SK-MEL-5 (cell line): ENCODE results near the gene PARP12. TPM values are rescaled to one million over a fixed set of nuclear protein-coding genes. Genes with fewer than 3 reads are reported as not detected.

Experiments
- DNase-seq: peaks from one replicate; pipeline ENCODE4 v3.0.0-alpha.2; 2016; ENCODE audit warnings: low read depth, low spot score
- in situ Hi-C: cut with HindIII; loops from 2 replicates; pipeline ENCODE4 v1.10.0; 2016; ENCODE audit warnings: low sequenced_read_pairs, high pct_unique_total_duplicates, low pct_unique_long_range_greater_than_20kb
- total RNA-seq: library from RNA; depleted of rRNA; stranded (reverse); fragments of >200 nt; shearing (Covaris generic); gene quantifications from 2 replicates; pipeline ENCODE4 v1.2.3, GENCODE V29; 2014

PARP12 gene
- total RNA-seq, 1 experiment from 2014 or later, result 15.1 TPM

DNA sequence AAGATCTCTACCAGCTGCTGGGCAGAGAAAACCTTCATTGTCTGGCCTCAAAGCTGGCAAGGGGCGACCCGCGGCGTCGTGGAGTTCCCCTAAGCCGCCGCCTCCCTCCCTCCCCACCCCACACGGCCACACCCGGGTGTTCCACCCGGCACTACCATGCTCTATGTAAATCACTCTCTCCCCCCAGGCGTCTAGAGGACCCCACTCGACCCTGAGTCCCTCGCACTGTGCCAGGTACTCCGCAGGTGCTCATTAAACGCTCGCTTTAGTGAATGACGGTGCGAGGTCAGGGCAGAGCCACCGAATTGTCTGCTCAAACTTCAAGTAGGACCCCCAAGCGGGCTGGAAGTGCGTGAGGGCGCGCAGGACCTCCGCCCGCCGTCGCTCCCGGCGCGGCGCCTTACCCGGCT lies 628 bp downstream of the PARP12 start:
- no peak for DNase-seq
- in situ Hi-C loops, result no loop called here

DNA sequence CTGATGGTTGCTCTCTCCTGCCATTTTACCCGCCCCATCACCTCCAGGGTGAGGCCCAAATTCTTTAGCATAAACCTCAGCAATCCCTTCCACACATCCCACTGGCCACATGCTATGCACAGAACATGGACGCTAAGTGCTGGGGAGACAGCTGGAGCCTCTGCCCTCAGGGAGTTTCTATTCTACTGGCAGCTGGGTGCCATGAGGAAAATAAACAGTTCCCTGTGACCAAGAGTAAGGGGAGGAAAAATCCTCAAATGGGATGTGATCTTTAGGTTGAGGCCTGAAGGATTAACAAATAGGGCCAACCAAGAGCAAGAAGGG lies 1.2 kb downstream of the PARP12 start:
- DNase-seq, result no peak
- in situ Hi-C loops, result no loop called here

DNA sequence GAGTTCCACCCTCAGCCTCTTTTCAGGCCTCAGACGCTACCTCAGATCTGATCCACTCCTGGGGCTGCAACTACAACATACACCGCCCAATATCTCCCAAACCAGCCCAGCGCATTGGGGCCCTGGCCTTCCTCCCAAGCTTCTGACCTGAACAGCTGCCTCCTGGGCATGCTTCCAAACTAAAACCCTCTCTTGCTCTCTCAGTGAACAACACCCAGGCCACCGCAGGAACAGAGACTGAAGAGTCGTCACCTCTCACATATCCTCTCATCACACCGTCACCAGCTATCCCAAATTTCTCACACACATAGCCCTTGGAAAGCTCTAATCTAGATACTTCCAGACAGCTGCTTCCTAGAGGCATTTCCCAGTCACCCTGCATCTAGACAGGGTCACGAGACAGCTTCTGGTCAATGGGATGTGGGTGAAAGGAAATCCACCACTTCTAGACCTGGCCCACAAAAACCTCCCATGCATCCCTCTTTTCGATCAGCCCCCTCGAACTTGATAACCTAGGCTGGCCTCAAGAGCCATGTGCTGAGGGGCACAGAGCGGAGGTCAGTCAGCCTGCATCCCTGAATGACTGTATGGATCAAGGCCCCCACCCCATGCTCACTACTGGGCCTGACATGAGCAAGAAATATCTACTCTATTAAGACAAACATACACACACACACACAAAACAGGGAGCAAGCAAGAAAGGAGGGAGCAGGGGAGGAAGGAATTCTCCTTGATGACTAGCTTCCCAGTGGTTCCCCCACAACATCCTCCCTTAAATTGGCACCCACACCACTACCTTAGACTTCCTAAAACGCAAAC lies 1.8 kb downstream of the PARP12 start:
- no peak for DNase-seq
- in situ Hi-C loops, result no loop called here

DNA sequence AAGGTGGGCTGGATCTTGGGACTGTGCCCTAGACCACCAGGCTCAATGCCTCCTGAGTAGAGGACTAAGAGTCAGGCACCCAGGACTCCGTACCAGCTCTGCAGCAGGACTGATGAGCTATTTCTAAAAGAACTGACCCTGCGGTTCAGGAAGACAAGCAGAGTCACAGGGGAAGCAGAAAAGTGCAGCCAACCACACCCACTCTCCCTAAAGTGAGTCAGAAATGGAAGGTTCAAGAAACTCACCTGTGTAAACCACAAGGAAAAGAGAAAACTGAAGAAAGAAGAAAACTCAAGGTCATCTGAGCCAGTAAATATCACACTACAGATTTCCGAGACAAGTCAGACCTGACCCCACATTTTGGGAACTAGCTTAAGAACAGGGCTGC lies 2.5 kb downstream of the PARP12 start:
- no peak for DNase-seq
- in situ Hi-C loops, result no loop called here

DNA sequence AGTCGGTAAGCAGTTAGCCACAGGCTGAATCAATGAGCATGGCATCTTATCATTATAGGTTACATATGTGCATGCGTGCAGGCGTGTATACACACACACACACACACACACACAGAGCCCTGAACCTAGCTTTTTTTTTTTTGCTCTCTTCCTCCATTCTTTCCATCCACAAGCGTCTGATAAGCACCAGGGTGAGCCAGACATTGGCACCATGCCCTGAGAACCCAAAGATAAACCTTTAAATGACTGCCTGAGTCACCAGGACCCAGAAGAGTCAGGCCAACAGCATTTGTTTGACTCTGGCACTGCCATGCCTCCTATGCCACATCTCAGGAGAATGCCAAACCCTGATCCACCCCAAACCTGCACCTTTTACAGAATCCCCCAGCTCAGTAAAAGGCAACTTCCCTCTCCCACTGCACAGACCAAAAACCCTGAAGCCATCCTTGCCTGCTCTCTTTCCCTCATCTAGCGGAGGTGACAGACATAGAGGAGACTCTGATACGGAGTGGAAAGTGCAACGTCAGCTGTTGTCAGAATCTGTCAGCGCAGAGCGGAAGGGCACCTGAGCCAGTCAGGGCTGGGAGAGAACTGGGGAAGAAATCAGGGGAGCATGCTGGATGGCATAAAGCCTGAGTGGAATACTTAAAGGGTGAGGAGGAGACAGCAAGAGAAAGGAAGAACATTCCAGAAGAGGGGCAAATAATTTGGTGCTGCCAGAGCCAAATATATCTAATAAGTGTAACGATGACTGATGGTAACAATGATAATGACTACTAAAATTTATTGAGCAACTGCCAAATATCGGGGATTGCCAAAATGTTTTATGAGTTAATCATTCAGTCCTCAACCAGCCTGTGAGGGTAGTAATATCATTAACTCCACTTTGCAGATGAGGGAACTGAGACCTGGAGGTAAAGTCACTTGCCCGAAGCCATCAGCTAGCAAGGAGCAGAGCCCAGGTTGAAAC lies 3.2 kb downstream of the PARP12 start:
- in situ Hi-C loops, result no loop called here
- DNase-seq, result no peak

DNA sequence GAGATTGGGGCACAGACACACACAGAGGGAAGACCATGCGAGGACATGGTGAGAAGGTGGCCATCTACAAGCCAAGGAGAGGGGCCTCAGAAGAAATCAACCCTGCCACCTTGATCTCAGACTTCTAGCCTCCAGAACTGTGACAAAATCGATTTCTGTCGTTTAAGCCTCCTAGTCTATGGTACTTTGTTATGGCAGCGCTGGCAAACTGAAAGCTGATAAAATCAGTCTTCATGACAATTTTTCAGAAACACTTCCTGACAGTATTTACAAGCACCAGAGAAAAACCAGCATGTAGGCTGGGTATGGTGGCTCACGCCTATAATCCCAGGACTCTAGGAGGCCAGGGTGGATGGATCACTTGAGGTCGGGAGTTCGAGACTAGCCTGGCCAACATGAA lies 4.2 kb downstream of the PARP12 start:
- no peak for DNase-seq
- in situ Hi-C loops, result no loop called here

DNA sequence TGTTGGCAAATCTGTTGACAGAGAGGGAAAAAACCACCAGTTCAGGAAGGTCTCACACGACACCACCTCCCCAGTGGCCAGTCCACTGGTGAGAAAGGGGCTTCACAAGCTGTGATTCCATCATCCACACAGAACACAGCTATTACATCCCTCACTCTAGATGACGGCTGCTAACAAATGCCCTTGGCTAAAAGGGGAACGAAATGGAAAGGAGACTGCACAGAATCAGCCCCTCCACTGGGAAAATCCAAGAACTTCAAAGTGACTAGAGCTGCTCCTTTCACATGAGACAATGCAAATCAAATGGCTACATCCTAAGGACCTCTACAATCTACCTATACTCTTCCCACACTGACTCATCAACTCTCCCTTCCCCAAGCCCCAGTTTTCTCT lies 5.6 kb downstream of the PARP12 start:
- in situ Hi-C loops, result no loop called here
- DNase-seq, result no peak

DNA sequence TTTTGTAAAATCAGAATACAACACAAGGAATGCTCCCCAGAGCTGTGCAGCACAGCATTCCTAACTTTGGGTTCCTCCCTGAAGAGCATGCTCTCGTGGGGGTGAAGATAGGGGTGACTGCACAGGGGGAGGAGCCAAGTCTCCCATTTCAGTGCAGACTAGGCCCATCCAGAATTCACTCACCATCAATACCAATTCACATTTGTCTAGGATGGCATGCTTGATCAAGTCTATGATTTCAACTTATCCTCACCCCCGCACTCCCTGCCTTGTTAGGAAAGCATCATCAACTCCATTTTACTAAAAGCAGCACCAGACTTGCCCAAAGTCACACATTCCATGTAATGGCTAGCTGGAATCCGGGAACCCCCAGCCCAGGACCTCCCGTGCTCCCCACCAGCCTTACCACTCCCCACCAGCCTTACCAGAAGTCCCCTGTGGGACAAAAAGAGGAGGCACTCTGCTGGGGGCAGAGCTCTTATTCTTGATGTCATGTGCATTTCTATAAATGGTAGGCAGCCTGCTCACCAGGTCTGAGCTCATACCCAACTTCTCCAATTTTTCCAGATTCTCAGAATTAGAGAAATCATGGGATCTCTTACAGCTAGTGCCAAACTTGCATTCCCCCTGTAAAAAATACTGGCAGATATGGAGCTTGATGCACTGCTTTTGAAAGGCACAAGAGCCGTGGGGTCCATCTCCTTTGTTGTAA lies 6.2 kb downstream of the PARP12 start:
- in situ Hi-C loops, result no loop called here
- no peak for DNase-seq

DNA sequence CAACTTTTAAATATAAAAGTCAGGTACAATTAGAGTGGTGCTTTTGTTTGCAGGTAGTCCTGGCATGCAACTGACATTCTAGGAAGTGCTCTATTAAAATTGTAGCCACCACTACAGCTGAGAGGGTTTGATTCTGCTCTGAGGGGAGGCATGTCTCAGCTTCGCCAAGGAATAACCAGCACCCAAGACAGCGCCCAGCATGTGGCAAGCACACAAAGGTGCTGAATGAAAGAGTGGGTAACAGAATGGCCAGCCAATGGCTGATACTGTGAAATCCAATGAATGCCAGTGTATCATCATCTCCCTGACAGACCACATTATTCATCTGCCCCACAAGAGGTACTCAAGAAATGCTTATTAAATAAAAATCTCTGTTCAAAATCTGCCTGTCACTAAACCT lies 6.9 kb downstream of the PARP12 start:
- DNase-seq, result no peak
- in situ Hi-C loops, result no loop called here

DNA sequence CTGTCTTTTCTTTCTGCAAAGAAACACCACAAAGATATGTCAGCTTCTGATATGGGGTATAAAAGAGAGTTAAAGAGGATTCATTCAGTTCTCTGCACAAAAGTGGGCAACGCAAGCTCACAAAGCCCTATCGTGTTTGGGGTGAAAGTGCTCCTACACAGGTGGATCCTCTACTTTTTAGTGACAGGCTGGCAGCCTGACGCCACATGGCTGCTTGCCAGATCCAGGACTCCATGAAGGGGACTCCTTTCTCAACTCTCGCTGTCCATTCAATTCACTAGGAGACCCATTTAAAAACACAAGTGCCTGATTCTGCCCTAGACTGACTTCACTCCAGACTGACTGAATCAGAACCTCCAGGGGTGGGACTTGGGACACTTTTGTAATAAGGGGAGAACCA lies 8.0 kb downstream of the PARP12 start:
- in situ Hi-C loops, result no loop called here
- DNase-seq, result no peak

DNA sequence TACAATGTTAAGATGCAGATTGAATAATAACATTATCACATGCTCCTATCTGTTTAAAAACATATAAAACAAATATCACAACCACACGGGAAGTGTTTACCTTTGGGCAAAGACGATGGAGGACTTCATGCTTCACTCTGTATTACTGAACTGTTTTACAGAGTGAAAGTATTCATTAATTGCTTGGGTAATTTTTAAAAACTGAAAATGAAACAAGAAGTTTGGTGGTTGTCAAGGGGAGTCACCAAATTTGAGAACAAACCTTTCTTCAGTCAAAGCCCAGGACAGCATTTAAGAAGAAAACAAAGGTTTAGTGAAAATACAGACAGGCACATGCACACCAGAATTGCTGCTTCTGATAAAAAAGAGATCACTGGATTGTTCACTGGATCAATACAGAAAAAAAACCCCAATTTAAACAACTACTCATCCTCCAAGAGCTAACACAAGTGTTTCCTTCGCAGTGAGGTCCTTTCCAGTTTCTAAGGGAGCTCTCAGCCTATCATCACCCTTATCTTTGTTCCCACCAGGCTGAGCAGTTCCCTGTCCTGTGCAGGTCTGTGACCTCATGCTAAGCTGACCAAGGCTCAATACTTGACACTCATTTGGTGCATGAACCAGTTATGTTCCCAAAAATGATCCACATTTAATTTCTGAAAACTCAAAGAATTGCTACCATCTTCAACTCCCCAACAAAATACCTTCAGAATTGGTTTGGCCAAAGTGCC lies 8.8 kb downstream of the PARP12 start:
- in situ Hi-C loops, result no loop called here
- DNase-seq, result no peak

DNA sequence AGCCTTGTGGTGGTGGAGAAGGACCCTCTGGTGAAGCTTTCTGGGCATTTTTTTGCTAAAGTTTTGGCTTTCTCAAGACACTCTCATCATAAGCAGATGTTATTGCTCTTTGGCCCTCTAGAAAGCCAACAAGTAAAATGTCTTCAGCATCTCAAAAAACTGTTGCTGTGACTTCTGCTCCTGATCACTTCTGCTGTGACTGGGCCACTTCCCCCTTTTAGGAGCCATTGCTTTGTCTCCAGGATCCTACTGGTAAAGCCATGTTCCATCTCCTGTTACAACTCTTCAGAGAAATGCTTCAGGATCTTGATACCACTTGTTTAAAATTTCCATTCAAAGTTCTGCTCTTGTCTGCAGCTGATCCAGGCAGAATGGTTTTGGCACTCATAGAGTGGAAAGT lies 10.9 kb downstream of the PARP12 start:
- in situ Hi-C loops, result no loop called here

DNA sequence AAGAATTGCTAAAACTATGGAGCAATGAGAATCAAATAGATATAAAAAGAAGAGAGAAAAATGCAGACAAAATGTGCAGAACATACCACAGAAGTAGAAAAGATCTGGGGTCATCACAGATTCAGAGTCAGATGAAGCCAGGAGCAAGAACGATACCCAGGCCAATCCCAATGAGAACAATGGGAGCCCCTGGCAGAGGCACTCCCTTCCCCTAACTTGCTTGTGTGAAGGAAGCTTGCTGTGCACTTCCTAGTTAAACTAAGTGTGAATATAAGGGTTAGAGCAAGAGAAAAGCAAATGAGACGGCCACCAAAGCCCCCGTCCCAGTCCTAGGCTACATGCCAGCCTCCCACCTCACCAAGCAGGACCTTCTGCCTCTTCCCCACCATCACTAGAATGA lies 12.7 kb downstream of the PARP12 start:
- in situ Hi-C loops, result no loop called here

More for the DNA sequence above, 10.9 kb downstream of the PARP12 start:
- no peak for DNase-seq

DNA sequence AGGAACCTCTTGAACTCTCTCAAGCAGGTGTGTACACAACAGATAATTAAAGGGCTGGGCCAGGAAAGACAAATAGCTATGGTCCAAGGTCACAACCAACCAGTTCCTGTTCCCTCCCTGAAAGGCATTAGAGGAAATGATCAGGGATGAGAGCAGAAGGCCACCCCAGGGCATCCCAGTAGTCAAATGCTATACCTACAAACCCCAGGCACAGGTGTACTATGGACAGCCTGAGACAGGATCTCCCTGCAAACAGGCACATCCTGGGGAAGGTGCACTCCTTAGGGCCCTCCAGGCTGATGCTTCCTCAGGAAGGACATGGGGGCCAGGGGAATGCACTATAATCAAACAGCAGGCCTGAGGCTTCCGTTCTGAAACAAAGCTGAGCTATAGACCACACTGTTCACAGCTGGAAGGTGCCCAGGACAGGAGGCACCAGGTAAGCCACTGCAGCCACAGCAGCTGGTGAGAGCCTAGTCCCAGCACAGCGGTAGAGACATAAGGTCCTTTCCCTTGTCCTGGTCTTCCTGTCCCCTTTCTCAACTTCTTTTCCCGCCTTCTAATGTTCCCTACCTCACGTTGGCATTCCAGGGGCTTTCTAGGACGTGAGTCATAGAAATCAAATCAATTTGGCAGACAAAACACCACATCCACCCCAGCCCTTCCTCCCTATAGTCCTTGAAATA lies 13.3 kb downstream of the PARP12 start:
- no peak for DNase-seq
- in situ Hi-C loops, result no loop called here

More for the DNA sequence above, 12.7 kb downstream of the PARP12 start:
- no peak for DNase-seq

DNA sequence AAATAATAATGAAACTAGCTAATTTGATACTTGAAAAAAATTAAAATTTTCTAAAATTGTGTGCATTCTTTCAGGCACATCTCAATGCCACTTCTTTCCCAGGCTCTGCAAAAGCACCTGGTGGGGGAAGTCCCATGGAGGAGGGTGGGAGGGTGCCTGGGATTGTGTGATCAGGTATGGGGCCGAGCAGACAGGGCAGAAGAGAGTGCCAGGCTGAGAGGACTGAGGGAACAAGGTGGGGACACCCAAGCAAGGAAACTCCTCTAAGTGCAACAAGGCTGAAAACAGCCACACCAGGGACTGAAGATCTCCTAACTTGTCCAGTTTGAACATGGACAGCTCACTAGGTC lies 13.8 kb downstream of the PARP12 start:
- no peak for DNase-seq
- in situ Hi-C loops, result no loop called here

DNA sequence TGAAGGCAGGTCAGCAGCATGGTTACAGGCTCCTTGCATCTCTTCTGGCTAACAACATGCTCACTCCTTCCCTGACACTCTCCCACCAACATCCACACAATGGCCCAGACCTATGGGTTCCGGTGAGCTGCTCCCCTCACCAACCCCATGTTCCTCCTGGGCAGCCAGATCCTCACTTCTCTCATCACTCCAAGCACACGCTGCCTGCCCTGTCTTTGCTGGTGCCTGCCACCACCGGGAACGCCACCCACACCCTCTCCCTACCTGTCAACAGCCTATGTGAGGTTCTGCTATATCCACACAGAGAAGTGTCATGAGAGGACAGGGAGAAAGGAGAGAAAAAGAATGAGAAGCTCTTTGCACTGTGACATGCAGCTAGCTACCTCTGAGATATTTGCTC lies 14.6 kb downstream of the PARP12 start:
- in situ Hi-C loops, result no loop called here
- DNase-seq, result no peak

DNA sequence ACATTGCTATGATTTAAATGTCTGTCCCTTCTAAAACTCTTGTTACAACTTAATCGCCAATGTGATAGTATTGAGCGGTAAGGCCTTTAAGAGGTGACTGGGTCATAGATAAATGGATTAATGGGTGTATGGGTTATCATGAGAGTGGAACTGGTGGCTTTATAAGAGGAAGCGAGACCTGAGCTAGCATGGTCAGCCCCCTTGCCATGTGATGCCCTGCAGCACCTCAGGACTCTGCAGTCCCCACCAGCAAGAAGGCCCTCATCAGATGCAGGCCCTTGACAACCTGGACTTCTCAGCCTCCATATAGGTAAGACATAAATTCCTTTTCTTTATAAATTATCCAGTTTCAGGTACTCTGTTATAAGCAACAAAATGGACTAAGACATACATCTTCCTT lies 15.6 kb downstream of the PARP12 start:
- in situ Hi-C loops, result no loop called here
- DNase-seq, result no peak
